ENCODE data around the gene EMILIN3.

GRCh38 chr20:41386502-41387427 is 20.1 kb upstream of the EMILIN3 start:
- no peak for TF ChIP-seq CTCF (IDR thresholded peaks at IDR 0.05)
- no peak for TF ChIP-seq POLR2A (IDR thresholded peaks at IDR 0.05)
